NCI-H2196 treated with DMSO at 0.1 percent for 48 hours (cell line): Measurements from ENCODE around the gene C16orf92.

Experiments
- DNase-seq: peaks from one replicate; lab custom pipeline; 2025; ENCODE audit not compliant: unreplicated experiment; lab: John Stamatoyannopoulos, UW

C16orf92 gene

GRCh38 chr16:29988346-29989075 is 34.5 kb upstream of the C16orf92 start:
- DNase-seq = no peak

GRCh38 chr16:29989111-29989858 is 33.7 kb upstream of the C16orf92 start:
- DNase-seq = no peak

DNA sequence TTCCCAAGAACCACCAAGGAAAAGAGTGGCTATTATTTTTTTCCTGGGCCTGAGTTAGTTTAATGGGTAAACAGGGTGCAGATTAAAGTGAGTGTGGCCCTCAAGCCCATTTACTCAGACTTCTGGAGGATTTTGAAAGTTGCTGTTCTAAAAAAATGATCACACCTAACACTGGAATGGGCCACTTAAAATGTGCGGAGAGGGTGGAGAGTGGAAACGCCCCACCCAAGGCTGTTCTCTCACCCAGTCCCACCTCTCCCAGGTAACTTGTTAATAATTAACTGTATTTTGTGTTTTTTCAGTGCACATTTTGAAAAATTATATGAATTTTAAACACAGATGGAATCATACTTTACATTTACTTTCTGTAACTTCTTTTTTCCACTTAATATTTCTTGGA is 33.0 kb upstream of the C16orf92 start:
- no peak for DNase-seq

- DNase-seq = no peak
These were observed 32.0 kb upstream of the C16orf92 start for GRCh38 chr16:29990883-29991570.

DNA sequence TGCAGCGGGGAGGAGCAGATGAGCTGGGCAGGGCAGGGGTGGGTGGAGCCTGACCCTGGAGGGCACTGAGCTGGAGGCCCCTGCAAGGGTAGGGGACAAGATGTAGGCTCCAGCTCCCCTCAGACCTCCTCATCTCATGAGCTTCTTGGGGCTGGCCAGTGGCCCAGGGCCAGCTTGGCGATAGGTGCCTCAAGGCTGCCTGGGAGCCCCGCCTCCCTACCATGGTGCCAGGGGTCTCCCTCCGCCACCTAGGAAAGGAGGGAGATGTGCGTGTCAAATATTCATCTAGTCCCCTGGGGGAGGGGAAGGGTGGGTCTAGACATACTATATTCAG is 31.5 kb upstream of the C16orf92 start:
- DNase-seq = no peak

GRCh38 chr16:29992344-29992967 is 30.5 kb upstream of the C16orf92 start:
- peak; percentile 70 for DNase-seq

DNA sequence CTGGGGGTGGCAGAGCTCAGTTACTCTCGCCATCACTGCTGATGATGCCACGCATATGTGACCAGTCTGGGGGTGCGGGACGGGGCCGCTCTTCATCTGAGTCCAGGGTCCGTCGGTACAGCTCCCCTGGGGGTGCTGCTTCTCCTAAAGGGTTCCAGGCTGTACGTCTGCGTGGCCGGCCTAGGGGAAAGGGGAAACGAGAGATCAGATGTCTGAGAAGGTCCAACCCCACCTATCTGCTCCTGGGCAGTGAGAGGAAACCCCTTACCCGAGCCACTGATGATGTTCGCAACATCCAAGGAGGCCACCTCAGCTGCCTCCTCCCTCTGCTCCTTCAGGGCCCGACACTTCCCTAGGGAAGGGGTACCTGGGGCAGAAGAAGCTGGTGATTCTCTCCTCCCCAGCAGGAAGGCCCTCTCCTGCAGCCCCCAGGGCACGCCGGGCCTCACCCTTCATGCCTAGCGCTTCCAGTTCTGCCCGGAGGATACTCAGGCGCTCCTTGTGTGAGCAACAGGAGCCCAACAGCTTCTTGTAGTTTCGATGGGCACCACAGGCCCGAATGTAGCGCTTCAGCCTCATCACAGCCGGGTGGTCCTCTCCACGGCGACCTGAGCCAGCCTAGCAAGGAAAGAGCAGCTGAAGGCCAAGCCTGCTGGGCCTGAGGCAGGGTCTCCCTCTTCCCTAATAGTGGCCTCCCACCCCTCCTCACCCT is 29.7 kb upstream of the C16orf92 start:
- no peak for DNase-seq

DNA sequence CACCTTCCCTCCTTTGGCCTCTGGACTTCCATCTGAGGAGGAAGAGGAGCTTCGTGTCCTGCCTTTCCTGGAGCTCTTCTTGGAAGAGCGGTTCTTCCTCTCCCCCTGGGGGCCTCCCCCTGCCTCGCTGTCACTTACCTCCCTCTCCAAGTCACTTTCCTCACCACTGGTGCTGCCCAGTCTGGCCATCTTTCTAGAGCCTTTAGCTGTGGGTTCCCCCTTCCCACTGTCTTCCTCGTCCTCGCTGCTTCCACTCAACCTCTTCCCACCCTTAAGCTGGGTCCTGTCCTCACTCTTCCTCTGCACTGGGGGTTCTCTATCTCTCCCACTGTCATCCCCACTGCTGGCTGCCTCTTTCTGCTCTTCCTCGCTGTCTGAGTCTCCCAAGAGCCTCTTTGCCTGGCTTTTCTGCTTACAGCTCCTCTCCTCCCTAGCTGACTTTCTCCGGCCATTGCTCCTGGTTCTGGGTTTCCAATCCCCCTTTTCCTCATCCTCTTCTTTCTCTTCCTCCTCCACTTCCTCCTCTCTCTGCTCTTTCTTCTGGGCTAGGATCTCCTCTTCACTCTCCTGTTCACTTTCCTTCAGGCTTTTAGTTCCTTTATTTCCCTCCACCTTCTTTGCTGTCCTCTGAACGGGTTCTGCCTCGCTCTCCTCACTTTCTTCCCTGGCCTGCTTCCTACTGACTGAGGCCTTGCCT is 28.9 kb upstream of the C16orf92 start:
- no peak for DNase-seq

DNA sequence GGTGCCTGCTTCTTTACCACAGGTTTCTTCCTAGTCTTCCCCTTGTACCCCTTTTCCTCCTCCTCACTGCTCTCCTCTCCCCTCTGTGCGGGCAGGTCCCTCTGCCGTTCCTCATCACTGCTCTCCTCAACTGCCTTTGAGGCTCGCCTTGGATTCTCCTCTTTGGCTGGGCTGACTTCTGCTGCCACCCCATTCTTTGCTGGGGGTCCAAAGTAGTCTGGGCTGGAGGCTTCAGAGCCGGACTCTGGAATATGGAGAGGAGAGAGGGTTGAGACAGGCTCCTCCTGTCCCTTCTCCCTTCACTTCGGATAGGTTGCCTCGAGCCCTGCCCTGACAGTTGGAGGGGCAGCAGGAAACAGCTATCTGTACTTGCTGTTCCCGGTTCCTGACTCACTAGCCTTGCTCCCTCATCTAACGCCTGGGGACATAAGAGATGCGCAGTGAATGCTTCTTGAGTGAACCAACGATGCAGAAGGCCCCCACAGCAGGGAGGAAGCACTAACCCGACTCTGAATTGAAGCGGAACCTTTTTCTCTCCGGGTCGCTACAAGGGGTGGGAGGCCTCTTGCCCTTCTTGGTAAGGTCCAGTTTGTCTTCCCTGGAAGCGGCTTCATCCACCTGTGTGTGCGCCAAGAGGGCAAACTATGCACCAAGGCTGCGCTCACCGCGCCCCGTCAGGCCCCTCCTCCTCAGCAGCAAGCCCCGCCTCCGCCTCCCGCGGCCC is 28.2 kb upstream of the C16orf92 start:
- peak; percentile 68 for DNase-seq

DNA sequence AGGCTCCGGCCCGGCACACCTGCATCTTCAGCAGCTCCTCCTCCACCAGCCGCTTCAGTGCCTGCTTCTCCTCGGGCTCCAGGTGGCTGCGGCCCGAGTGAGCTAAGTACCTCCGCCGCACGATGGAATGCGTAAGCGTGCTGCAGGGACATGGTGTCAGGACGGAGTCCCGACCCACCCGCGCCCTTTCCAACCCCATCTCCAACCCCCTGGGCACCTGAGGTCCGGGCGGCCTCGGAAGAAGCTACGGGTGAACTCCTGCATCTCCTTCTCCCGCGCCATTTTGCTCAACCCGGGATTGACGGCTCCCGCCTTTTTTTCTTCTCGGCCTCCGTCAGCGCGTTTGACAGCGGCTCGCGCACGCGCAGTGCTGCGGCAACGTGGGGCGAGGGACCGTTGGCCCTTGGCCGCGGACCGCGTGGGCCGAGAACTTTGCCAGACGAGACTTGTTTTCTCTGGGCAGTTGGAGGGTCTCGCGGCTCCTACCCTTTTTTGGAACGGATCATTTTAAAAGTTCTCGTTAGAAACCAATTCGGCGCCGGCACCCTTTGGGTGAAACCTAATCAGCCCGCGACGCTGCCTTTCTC is 27.6 kb upstream of the C16orf92 start, which contains the start of gene HIRIP3:
HIRIP3 (minus strand) TSS at position 294 of the 587 bp plus-strand sequence; CDS start at position 282, 12 bp downstream.
- DNase-seq = peak; percentile 74

DNA sequence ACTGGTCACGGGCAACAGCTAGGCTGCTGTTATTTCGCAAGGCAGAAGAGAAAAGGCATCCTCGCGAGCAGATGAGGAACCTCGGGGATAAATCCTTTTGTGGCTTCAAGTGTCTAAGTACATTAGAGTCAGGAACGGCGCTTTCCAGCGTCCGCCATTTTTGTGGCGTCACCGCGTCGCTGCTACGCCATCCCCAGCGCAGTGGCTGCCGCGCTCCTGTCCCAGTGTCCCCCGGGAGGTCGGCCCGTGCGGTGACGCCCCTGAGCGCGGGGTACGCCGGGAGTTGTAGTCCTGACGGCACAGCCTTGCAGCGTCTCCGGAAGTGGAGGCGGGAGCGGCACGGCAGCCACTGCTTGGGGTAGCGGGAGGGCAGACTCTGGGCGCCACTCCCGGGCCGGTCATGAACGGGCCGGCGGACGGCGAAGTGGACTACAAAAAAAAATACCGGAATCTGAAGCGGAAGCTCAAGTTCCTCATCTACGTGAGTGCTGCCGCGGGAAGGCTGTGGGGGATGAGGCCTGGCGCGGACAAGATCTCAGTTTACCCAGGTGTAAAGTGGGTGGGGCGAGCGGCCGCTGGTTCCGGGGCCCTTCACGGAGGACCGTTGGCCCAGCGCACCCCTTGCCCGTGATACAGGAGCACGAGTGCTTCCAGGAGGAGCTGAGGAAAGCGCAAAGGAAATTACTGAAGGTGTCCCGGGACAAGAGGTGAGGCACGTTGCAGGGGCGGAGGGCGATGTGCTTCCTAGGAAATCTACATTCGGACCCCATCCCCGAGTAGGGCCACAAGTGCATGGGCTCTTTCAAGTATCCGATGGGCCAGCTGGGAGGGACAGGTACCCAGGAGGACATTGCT is 26.9 kb upstream of the C16orf92 start, which contains the start of gene INO80E:
INO80E (plus strand) TSS at position 331 of the 855 bp plus-strand sequence; CDS start at position 401, 70 bp downstream.
- peak; percentile 89 for DNase-seq

- no peak for DNase-seq
These were observed 26.2 kb upstream of the C16orf92 start for GRCh38 chr16:29996766-29997250.

DNA sequence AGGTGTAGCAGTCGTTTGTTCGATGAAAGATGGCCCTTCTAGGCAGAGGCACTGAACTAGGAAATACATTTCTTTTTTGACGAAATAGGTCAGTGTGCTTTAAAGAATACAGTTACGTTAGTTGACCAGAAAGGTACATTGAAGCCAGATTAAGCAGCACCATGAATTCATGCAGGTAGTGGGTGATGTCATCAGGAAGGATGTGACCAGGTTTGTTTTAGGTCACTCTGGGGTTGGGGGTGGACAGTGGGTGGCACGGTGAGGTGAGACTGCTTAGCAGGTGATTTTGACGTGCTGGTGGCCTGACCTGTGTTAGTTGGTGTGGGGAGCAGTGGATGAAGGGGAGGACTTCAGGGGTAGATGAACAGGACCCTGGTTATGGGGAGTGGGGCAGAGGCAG is 23.4 kb upstream of the C16orf92 start:
- no peak for DNase-seq

DNA sequence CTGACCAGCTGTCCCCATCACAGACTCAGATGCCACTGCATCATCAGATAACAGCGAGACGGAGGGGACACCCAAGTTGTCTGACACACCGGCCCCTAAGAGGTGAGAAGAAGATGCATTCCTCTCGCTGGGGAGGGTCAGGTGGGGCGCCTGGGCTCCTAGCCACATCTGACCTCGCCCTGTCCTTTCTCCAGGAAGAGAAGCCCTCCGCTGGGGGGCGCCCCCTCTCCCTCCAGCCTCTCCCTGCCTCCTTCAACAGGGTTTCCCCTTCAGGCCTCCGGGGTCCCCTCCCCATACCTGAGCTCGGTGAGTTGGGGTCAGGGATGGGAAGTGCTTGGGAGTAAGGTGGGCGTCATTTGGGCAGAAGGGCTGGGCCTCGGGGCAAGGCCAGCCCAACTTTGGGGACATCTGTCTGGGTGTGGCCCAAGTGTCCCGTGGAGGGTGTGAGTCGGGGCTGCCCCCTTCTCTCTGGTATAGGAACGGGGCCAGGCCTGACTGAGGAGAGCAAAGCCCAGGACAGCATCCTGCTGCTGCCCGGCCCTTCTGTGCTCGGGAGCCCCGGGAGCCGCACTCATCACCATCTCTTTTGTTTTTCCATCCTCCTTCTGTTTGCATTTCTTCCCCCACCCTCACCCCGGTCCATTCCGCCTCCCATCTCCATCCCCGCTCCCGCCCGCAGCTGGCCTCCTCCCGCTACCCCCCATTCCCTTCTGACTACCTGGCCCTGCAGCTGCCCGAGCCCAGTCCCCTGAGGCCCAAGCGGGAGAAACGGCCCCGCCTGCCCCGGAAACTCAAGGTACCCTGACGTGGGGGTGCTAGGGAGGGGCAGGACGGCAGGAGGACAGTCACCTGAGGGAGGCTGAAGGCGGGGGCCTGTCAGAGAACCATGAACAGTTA is 22.0 kb upstream of the C16orf92 start:
- DNase-seq = no peak

- DNase-seq = no peak
These were observed 20.2 kb upstream of the C16orf92 start for GRCh38 chr16:30002614-30003346.
